Nephron progenitor cell (in vitro differentiated cells): ENCODE measurements around the gene TMPRSS11F.

Experiments used
- DNase-seq: peaks from one replicate; pipeline ENCODE4 v3.0.0; 2021
- H3K27ac Mint-ChIP-seq: 2 replicates; pipeline ENCODE4 v1.8.0; 2021; ENCODE audit warnings: mild to moderate bottlenecking, moderate library complexity, mixed read lengths
- H3K27me3 Mint-ChIP-seq: 2 replicates; pipeline ENCODE4 v1.8.0; 2021; ENCODE audit warnings: mild to moderate bottlenecking, low read depth, mixed read lengths; ENCODE audit not compliant: poor library complexity
- H3K36me3 Mint-ChIP-seq: 2 replicates; pipeline ENCODE4 v1.8.0; 2021; ENCODE audit warnings: low read depth, mixed read lengths
- H3K4me1 Mint-ChIP-seq: 2 replicates; pipeline ENCODE4 v1.8.0; 2021; ENCODE audit warnings: mixed read lengths
- H3K4me3 Mint-ChIP-seq: 2 replicates; pipeline ENCODE4 v1.8.0; 2021; ENCODE audit warnings: mild to moderate bottlenecking, moderate library complexity, mixed read lengths
- H3K9me3 Mint-ChIP-seq: 2 replicates; pipeline ENCODE4 v1.8.0; 2021; ENCODE audit warnings: mild to moderate bottlenecking, moderate library complexity, mixed read lengths
- CTCF ChIP-seq: fragments of 200-600 bp; sonication (generic); IDR thresholded peaks from 2 replicates; pipeline ENCODE4 v1.5.0; 2021; ENCODE audit warnings: antibody characterized with exemption

TMPRSS11F gene

GRCh38 chr4:68167166-68167565 lies 37.5 kb upstream of the TMPRSS11F start:
- no peak for TF ChIP-seq CTCF
- H3K4me1 Mint-ChIP-seq = no peaks in the 10 kb centered on the region
- peaks cover 6% of the 10 kb centered on the region for H3K9me3 Mint-ChIP-seq
- no peak overlapping the region for H3K4me3 Mint-ChIP-seq
- DNase-seq = no peak
- H3K27me3 Mint-ChIP-seq = no peaks in the 10 kb centered on the region
- no peak overlapping the region for H3K27ac Mint-ChIP-seq
- no peaks in the 10 kb centered on the region for H3K36me3 Mint-ChIP-seq

- Mint-ChIP-seq H3K4me1 (no peaks in the 10 kb centered on the region), H3K4me3 (no peak overlapping the region), H3K9me3 (no peaks in the 10 kb centered on the region), H3K27ac (no peak overlapping the region), H3K36me3 (no peaks in the 10 kb centered on the region), H3K27me3 (no peaks in the 10 kb centered on the region)
- no peak for TF ChIP-seq CTCF
- no peak for DNase-seq
These were observed 34.1 kb upstream of the TMPRSS11F start for GRCh38 chr4:68163754-68164153.

GRCh38 chr4:68162196-68162595 lies 32.5 kb upstream of the TMPRSS11F start:
- Mint-ChIP-seq H3K36me3 (no peaks in the 10 kb centered on the region), H3K4me3 (no peak overlapping the region)
- TF ChIP-seq CTCF = no peak

GRCh38 chr4:68152411-68152810 lies 22.7 kb upstream of the TMPRSS11F start:
- peaks cover 2% of the 10 kb centered on the region for H3K27me3 Mint-ChIP-seq
- H3K4me1 Mint-ChIP-seq = no peaks in the 10 kb centered on the region
- no peaks in the 10 kb centered on the region for H3K36me3 Mint-ChIP-seq
- H3K4me3 Mint-ChIP-seq = no peak overlapping the region
- peaks cover 8% of the 10 kb centered on the region for H3K9me3 Mint-ChIP-seq
- TF ChIP-seq CTCF = no peak
- H3K27ac Mint-ChIP-seq = no peak overlapping the region
- no peak for DNase-seq

More at GRCh38 chr4:68162196-68162595, 32.5 kb upstream of the TMPRSS11F start:
- no peak for DNase-seq
- Mint-ChIP-seq H3K9me3 (no peaks in the 10 kb centered on the region), H3K27ac (no peak overlapping the region), H3K4me1 (no peaks in the 10 kb centered on the region), H3K27me3 (no peaks in the 10 kb centered on the region)

DNA sequence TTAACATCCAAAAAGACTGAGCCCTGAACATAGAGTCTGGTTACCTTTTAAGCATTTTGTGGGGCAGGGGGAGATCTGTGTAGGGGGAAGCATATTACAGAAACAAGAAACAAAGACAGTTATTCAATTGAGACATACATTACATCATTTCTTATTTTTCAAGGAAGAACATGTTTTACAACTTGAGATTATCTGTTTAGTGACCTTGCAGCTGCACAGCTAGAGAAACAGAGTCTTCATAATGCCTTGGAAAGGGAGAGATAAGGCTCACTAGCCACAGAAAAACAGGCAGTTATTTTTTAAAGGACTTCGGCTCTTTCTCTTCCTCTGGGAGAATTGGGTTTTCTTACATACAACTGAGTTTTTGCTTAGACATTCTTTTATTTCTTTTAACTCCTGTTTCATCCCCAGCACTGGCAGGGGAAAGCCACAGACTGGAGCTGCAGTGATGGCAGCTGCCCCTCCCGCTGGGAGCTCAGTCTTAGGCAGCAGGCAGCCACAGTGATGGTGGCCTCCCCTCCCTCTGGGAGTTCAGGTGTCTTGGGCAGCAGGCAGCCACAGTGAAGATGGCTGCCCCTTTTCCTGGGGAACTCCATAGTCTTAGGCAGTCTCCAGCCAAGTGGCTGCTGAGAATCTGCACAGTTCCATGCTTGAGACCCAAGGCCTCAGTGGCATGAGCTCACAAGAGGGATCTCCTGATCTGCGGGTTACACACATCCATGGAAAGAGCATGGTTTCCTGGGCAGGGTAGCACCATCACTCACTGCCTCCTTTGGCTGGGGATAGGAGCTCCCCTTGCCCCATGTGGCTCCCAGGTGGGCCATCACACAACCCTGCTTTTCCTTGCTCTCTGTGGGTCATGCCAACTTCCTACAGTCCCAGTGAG lies 19.4 kb upstream of the TMPRSS11F start:
- Mint-ChIP-seq H3K9me3 (peaks cover 11% of the 10 kb centered on the region), H3K4me1 (no peaks in the 10 kb centered on the region), H3K27me3 (peaks cover 2% of the 10 kb centered on the region), H3K36me3 (no peaks in the 10 kb centered on the region), H3K4me3 (no peak overlapping the region), H3K27ac (no peak overlapping the region)
- DNase-seq = no peak
- no peak for TF ChIP-seq CTCF

GRCh38 chr4:68147079-68147478 lies 17.4 kb upstream of the TMPRSS11F start:
- H3K36me3 Mint-ChIP-seq = no peaks in the 10 kb centered on the region
- no peak for DNase-seq
- peaks cover 2% of the 10 kb centered on the region for H3K27me3 Mint-ChIP-seq
- H3K4me1 Mint-ChIP-seq = no peaks in the 10 kb centered on the region
- H3K4me3 Mint-ChIP-seq = no peak overlapping the region
- no peak overlapping the region for H3K27ac Mint-ChIP-seq
- no peak for TF ChIP-seq CTCF
- H3K9me3 Mint-ChIP-seq = peaks cover 11% of the 10 kb centered on the region
